ENCODE data around the gene C5. TPM values are rescaled to one million over a fixed set of nuclear protein-coding genes. Genes with fewer than 3 reads are reported as not detected.

C5 gene
- total RNA-seq, 4 donors from 2014 or later, result 0.83 to 5.1 (median 1.6) TPM

DNA sequence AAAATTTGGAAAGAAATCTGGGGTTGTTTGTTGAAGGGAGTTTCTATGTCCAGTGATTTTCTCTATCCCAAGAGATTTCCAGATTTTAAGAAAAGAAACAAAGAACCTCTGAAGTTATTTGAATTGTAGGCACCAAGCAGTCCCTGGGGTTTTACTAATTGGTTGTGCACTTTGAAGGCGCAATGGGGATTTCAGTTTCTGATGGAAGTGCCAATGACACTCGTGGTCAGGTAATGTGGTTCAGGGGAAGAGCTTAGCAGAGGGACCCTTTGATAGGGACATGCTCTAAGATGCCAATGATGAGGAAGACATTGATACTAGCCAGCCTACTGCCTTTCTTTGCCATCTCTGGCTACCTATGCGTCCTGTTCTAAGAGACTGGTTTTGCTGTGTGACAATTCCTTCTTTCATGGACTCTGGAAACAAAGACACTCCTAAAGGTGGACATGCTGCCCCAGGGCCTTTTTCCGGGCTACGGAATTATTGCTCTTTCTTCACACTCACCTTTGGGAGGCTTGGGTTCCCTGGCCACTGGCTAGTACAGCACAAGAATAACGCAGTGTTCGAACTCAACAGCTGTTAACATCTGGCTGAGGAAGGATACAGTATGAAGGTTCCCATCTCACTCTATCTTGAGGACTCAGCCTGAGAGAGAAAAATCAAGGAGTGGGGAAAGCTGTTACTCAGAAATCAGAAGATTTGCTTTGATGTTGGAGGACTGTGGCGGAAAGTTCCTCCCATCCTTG is 116.6 kb downstream of the C5 start:
- H3K27ac ChIP-seq, result peak overlapping the region in 3 of 4 donors; percentile 91 to 95 (median 94)

DNA sequence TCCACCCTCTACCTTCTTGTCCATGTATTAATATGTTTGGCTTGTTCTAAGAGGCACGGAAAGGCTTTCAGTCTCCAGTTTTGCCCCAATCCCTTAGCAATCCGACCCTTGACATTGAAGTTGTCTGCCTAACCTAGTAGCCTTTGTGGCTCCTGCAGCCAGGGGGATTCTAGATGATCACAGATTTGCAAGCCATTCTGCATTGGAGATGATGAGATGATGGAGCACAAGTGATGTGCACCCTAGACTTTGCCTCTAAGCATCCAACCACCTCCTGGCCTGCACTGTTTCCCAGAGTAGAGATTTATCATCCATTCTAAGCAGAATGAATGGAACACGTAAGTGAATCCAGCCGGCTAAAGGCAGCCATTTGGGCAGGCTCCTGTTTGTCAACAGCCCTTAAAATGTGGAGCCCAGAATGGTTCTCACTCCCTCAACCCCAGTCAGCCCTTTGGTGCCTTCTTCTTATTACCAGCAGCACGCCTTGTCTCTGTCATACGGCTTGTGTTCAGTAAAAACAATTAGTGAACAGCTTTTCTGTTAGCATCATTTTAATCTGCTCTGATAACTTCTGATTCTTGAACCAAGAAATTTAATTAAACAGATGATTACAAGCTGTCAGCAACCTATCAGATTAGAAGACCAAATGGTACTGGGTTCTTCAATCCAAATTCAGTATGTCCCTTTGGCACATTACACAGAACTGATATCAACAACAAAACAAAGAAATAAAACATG is 117.8 kb downstream of the C5 start:
- Histone ChIP-seq H3K36me3 (no peaks in the 10 kb centered on the region), H3K27ac (peak overlapping the region; percentile 69 to 97 (median 94)), H3K27me3 (no peaks in the 10 kb centered on the region), H3K4me3 (no peak overlapping the region), H3K4me1 (peaks cover 31 to 92% (median 74%) of the 10 kb centered on the region in 3 donors), H3K9me3 (no peaks in the 10 kb centered on the region)
- no peak for DNase-seq
- no peak for TF ChIP-seq POLR2A (IDR thresholded peaks at IDR 0.05)
- TF ChIP-seq, protein P1, sequence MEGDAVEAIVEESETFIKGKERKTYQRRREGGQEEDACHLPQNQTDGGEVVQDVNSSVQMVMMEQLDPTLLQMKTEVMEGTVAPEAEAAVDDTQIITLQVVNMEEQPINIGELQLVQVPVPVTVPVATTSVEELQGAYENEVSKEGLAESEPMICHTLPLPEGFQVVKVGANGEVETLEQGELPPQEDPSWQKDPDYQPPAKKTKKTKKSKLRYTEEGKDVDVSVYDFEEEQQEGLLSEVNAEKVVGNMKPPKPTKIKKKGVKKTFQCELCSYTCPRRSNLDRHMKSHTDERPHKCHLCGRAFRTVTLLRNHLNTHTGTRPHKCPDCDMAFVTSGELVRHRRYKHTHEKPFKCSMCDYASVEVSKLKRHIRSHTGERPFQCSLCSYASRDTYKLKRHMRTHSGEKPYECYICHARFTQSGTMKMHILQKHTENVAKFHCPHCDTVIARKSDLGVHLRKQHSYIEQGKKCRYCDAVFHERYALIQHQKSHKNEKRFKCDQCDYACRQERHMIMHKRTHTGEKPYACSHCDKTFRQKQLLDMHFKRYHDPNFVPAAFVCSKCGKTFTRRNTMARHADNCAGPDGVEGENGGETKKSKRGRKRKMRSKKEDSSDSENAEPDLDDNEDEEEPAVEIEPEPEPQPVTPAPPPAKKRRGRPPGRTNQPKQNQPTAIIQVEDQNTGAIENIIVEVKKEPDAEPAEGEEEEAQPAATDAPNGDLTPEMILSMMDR (IDR thresholded peaks at IDR 0.05), result no peak
- intact Hi-C loops (cut with DNase I), result no loop called here
- 57 to 67% methylated on average over 6 of the region's 6 CpGs for WGBS, 2 donors

More for the DNA sequence above, 116.6 kb downstream of the C5 start:
- Histone ChIP-seq H3K4me3 (no peak overlapping the region), H3K9me3 (no peaks in the 10 kb centered on the region), H3K27me3 (no peaks in the 10 kb centered on the region), H3K36me3 (no peaks in the 10 kb centered on the region), H3K4me1 (peaks cover 31 to 94% (median 67%) of the 10 kb centered on the region in 3 donors)
- DNase-seq, result no peak
- TF ChIP-seq POLR2A (IDR thresholded peaks at IDR 0.05), result no peak
- TF ChIP-seq, protein P1 (IDR thresholded peaks at IDR 0.05), result no peak
- 79 to 89% methylated on average over 8 of the region's 8 CpGs for WGBS, 2 donors
- intact Hi-C loops (cut with DNase I), result no loop called here

DNA sequence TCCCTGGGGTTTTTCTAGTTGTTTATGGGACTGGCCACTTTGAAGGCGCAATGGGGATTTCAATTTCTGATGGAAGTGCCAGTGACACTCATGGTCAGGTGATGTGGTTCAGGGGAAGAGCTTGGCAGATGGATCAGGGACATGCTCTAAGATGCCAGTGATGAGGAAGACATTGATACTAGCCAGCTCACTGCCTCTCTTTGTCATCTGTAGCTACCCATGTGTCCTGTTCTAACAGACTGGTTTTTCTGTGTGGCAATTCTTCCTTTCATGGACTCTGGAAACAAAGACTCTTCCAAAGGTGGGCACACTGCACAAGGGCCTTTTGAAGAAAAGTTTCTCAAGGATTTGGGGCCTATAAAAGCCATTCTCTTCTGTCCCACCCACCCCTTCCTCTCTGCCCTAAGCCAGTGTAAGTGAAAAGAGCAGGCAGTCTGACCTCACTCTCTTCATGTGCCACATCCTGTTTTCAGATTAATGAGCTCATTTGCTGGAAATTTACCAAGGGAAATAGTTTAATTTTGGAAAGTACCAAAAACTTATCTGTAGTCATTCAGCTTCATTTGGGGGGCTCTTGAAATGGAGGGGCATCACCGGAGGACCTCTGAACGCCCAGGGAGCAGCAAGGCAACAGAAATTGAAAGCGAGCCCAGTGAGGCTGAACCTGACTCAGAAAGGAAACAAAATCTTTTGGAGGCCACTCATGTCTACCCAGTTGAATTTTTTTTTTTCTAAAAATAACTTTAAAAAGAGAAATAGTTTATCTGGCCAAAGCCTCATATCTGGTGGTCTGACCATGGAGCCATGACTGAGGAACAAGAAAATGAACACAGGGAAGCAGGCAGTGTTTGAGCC is 118.6 kb downstream of the C5 start:
- no peak for DNase-seq
- Histone ChIP-seq H3K4me3 (no peak overlapping the region), H3K36me3 (no peaks in the 10 kb centered on the region), H3K27ac (peak overlapping the region; percentile 69 to 97 (median 94)), H3K9me3 (no peaks in the 10 kb centered on the region), H3K27me3 (no peaks in the 10 kb centered on the region), H3K4me1 (peaks cover 31 to 84% (median 67%) of the 10 kb centered on the region in 3 donors)
- intact Hi-C loops (cut with DNase I), result no loop called here
- WGBS, 2 donors, result 23 to 36% methylated on average over 4 of the region's 4 CpGs
- TF ChIP-seq, protein P1 (IDR thresholded peaks at IDR 0.05), result no peak
- peak in 1 of 4 donors; percentile 38 for TF ChIP-seq POLR2A (IDR thresholded peaks at IDR 0.05)

DNA sequence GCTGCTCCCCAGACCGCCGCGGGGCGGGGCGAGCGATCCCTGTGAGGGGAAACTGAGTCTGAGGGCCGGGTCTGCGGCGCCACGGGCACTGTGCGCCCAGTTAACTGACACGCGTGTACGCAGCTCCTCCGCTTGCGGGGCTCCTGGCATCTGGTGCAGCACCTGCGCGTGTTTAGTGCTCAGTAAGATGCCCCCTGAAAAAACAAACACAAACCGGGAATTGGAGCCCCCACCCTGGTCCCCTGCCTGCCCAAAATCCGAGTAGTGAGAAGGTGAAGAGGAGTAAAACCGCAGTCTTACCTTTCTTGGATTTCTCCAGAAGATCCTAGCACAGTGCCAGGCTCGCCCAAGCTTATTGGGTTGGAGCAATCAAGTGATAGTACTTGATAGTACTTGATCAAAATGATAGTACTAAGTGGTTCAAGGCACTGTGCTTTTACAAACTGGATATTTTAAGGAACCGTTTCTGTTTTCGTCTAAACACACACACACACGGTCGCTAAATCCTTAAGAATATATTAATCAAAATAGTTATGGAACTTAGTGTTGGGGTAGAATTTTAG is 120.8 kb downstream of the C5 start:
- H3K9me3 ChIP-seq, result no peaks in the 10 kb centered on the region
- 43 to 53% methylated on average over 8 to 9 of the region's 26 CpGs for WGBS, 2 donors
- H3K4me3 ChIP-seq, result peak overlapping the region; percentile 64 to 92 (median 76)
- peak in 2 of 4 donors; percentile 3 to 14 for TF ChIP-seq POLR2A (IDR thresholded peaks at IDR 0.05)
- TF ChIP-seq, protein P1 (IDR thresholded peaks at IDR 0.05), result no peak
- intact Hi-C loops (cut with DNase I), result no loop called here
- no peak for DNase-seq
- peak overlapping the region; percentile 91 to 97 (median 94) for H3K27ac ChIP-seq
- H3K4me1 ChIP-seq, result peaks cover 10 to 70% (median 46%) of the 10 kb centered on the region in 3 donors
- no peaks in the 10 kb centered on the region for H3K36me3 ChIP-seq
- no peaks in the 10 kb centered on the region for H3K27me3 ChIP-seq
